Activated CD4-positive, alpha-beta T cell treated with anti-CD3 and anti-CD28 coated beads for 24 hours (primary cell): ENCODE data around the gene ETV6.

Experiments used
- DNase-seq, 2 donors: peaks; one replicate each; pipeline ENCODE4 v3.0.0-alpha.2; 2020; ENCODE audit warnings: low read depth in 2 of 2

The ETV6 gene

DNA sequence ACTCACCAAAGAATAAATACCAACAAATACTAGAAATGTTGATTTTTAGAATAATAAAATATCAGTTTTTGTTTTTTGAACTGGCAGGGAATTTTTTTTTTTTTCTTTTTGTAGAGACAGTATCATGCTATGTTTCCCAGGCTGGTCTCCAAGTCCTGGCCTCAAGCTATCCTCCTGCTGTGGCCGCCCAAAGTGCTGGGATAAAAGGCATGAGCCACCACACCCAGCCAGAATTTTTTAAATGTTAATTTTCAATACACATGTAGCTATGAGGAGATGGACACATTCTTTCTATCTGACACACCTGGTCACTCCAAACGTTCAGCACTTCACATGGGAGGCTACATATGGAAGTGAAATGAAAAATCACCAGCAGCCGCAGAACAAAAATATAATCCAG, 126.8 kb downstream of the ETV6 start:
- DNase-seq = no peak

- DNase-seq = no peak
These were observed 128.0 kb downstream of the ETV6 start for GRCh38 chr12:11777451-11777850.

GRCh38 chr12:11777962-11778361, 128.5 kb downstream of the ETV6 start:
- no peak for DNase-seq

GRCh38 chr12:11778713-11779685, 129.5 kb downstream of the ETV6 start:
- no peak for DNase-seq

GRCh38 chr12:11780521-11781101, 131.1 kb downstream of the ETV6 start:
- DNase-seq = no peak

DNA sequence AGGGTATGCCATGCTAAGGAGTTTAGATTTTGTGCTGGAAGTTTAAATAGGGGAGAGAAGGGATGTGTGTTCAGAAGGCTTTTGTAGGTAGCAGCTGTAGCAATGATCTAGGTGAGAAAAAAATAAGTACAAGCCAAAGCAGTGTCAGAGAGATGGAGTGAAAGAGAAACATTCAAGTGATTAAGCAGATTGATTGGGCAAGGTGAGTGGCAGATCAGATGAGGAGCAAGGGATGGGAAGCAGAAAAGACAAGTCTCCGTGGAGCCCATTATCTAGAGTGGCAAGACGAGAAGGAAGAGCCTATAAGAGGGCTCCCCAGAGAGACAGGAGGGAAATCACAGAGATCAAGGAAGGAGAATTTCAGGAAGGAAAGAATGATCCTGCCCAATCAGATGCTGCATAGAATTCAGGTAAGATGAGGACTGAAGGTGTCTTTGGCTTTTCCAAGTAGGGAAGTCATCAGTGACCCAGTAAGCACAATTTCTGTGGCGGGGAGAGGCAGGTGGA, 133.5 kb downstream of the ETV6 start:
- DNase-seq = no peak

GRCh38 chr12:11785712-11786111, 136.2 kb downstream of the ETV6 start:
- no peak for DNase-seq

DNA sequence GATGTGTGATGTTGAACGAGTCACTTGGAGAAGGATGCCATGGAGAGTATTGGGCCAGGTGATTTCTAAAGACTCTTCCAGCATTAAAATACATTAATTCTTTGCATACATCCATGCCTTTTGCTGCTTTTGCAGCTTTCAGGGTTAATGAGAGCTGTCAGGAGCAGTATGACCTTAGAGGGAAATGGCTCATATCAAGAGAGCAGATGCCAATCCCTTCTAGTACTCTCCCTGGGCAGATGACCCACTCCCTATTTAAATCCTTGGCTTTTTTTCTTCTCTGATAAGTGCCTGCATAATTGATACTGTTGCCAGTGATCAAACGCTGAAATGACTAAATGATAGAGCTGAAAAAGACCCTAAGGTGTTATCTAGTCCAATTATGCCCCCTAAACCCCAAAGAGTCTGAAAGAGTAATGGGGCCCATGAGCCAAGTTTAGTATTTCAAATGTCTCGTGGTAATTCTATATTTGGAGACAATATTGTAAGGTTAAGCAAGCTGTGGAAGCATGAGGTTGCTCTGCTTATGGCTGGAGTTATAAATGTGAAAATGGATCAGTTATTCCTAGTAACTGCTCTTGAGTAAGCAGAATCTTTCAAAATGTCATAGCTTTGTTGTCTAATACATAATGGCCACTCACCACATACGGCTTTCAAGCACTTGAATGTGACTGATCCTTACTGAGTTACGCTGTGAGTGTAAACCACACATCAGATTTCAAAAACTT, 137.3 kb downstream of the ETV6 start:
- DNase-seq = no peak

DNA sequence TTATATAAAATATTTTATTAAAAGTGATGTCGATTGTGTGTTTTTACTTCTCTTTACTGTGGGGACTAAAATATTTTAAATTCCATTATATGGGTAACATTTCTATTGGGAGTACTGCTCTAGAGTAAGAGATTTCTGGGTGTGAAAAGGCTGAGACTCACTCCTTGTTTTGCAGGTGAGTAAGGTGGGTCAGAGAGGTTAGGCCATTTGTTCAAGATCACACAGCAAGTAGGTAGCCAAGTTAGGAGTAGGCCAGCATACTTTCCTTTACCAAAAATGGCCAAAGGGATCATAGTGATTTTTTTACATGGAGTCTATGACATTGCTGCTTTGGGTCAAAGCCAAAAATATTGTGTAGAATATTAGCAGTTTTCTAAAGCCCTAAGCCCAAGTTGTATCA, 138.0 kb downstream of the ETV6 start:
- no peak for DNase-seq

- no peak for DNase-seq
These were observed 138.7 kb downstream of the ETV6 start for GRCh38 chr12:11787933-11788849.

DNA sequence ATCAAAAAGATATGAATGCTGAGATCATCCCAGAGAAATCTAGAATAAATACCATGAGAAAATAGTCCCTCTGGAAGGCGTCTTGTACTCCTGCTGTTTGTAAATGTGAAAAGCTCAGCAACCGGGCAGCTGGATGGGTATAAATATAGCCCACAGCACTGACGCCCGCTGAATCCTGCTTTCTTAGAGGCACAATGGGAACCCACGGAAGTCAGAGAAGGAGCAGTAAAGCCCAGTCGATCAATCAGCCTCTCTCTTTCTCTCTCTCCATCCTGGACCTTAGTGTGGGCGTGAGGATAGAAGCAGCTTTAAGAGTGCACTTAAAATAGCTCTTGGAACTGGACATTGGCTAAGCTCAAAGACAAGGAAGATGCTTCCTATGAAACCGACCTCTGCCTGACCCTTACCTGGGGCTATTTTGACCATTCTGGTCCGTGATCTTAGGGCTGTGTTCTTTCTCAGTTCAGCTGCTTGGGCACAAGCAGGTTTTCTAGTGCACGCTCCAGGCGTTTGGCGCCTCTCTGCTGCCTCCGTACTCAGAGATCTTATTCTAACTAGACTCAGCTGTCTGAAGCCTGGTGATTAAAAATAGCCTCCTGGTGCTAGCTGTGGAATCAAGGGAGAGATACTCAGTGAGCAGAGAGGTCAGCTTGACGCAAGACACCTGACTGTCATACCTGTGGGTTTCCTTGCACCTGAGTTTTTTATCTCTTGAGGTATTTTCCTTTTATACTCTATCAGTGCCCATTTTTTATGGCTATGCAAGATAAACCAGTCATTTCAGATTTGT, 144.6 kb downstream of the ETV6 start:
- DNase-seq = no peak

- no peak for DNase-seq
These were observed 145.3 kb downstream of the ETV6 start for GRCh38 chr12:11794751-11795150.

GRCh38 chr12:11795192-11795912, 145.9 kb downstream of the ETV6 start:
- DNase-seq = no peak

- DNase-seq = no peak
These were observed 146.5 kb downstream of the ETV6 start for GRCh38 chr12:11795913-11796459.

DNA sequence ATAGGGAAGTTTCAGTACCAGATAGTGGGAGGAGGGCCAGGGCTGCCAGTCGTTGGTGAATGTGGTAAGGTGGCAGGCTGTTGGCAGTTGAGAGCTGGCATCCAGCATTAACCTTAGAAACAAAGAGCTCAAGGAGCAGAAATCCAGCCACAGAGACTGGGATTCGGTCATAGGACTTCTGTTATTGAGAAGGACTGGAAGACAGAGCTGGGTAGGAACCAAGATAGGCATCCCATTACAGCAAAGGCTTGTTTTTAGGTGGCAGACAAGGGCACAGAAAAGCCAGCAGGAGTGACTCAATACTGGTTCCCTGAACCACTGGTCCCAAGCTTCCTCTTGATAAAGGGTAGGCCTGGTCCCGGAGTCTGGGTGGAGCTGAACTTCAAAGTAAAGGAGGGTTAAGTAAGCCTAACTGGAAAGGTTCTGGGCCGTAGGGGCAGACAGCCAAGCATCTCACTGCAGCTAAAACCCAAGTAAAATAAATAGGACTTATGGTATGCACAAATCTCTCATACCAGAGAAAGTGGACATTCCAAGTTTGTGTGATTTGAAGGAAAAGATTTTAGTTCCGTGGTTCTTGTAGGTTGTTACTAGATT, 147.9 kb downstream of the ETV6 start:
- no peak for DNase-seq

DNA sequence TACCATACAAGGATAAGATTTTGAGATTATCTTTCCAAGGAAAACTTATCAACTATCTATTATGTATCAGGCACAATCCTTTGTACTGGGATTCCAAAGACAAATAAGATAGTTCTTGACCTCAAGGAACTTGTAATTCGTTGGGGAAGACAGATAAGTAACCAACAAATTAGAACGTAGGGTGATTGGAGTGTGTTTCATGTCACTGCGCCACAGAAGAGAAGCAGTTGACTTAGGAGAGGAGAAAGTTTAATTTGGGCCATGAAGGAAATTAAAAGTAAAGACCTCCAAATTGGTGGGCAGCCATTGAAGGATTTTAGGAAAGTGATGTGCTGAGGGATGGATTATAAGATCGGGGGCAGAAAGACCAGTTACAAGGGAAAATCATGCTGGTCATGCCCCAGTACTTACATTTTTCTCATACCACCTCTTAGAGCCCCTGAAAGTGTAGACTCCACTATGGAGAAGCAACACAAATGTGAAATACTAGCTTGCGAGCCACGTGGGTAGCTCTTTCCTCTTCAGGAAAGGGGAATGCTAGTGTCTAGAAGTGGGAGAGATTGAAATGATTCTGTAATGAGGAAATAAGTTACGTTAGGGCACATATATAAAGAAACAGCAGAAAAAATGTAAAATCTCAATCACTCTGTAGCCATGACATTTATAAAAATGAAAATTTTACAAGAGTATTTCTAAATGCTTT, 148.7 kb downstream of the ETV6 start:
- DNase-seq = no peak

- no peak for DNase-seq
These were observed 149.5 kb downstream of the ETV6 start for GRCh38 chr12:11798856-11799501.

- DNase-seq = no peak
These were observed 150.0 kb downstream of the ETV6 start for GRCh38 chr12:11799502-11799873.
